ENCODE data around the gene PTGFRN.
"Not testable (repeated sequence)": the region's sequence is repeated elsewhere in the genome, so short reads cannot be mapped to it uniquely, and the experiment has no call there.

GRCh38 chr1:116939780-116940543 is 30.2 kb downstream of the PTGFRN start:
- not testable (repeated sequence) for TF ChIP-seq ARNTL (CRISPR knock-in tag; IDR thresholded peaks at IDR 0.05; ENCODE audit: borderline replicate concordance, low read depth); SNAI2 (CRISPR knock-in tag; IDR thresholded peaks at IDR 0.05); PPARA (CRISPR knock-in tag; IDR thresholded peaks at IDR 0.05; ENCODE audit: borderline replicate concordance); ZFP30 (CRISPR knock-in tag; IDR thresholded peaks at IDR 0.05); ZNF70 (CRISPR knock-in tag; IDR thresholded peaks at IDR 0.05); ISL1 (CRISPR knock-in tag; IDR thresholded peaks at IDR 0.05)
